IMR-90 (cell line): Measurements from ENCODE around the gene ADD1. TPM values are rescaled to one million over a fixed set of nuclear protein-coding genes. Genes with fewer than 3 reads are reported as not detected.

Source experiments
- CEBPB ChIP-seq: IDR thresholded peaks from 2 replicates; pipeline ENCODE4 v1.6.1; 2012; ENCODE audit warnings: low read depth, low read length, improper control_type of control experiment
- FOS ChIP-seq: fragments of 150-350 bp; IDR thresholded peaks from 2 replicates; pipeline ENCODE4 v1.6.1; 2016; ENCODE audit warnings: low read depth, low read length
- NFE2L2 ChIP-seq: fragments of 150-350 bp; IDR thresholded peaks from 2 replicates; pipeline ENCODE4 v1.6.1; 2016; ENCODE audit warnings: low read depth, mild to moderate bottlenecking, low read length
- POLR2A ChIP-seq: IDR thresholded peaks from 2 replicates; pipeline ENCODE4 v1.6.1; 2012; ENCODE audit warnings: mild to moderate bottlenecking, low read depth, low read length
- RAD21 ChIP-seq: IDR thresholded peaks from 2 replicates; pipeline ENCODE4 v1.6.1; 2012; ENCODE audit warnings: low read length, improper control_type of control experiment
- RFX5 ChIP-seq: IDR thresholded peaks from 2 replicates; pipeline ENCODE4 v1.8.0; 2012; ENCODE audit warnings: low read depth, mild to moderate bottlenecking, low read length, moderate library complexity
- SMC3 ChIP-seq: fragments of 150-350 bp; IDR thresholded peaks from 2 replicates; pipeline ENCODE4 v1.6.1; 2016; ENCODE audit warnings: low read depth, mild to moderate bottlenecking, antibody characterized with exemption, low read length, moderate library complexity
- polyA plus RNA-seq, 3 experiments: library from polyadenylated mRNA; depleted of rRNA; stranded (reverse); fragments of >200 nt; gene quantifications; 2 replicates each; pipeline ENCODE4 v1.2.3, GENCODE V29; 2012; ENCODE audit warnings: low replicate concordance in 1 of 3
- total RNA-seq: library from RNA; depleted of rRNA; stranded (reverse); fragments of >200 nt; gene quantifications from 2 replicates; pipeline ENCODE4 v1.2.3, GENCODE V29; 2012
- TF ChIP-seq, protein P1 (sequence below): fragments of 150-350 bp; IDR thresholded peaks from 2 replicates; pipeline ENCODE4 v1.6.1; 2016; ENCODE audit warnings: low read depth, mild to moderate bottlenecking, low read length, moderate library complexity, borderline replicate concordance

The ADD1 gene
- total and polyA plus RNA-seq, 2 of the 4 experiments (the other 2 are of a cell fraction), result 122 to 215 TPM

DNA sequence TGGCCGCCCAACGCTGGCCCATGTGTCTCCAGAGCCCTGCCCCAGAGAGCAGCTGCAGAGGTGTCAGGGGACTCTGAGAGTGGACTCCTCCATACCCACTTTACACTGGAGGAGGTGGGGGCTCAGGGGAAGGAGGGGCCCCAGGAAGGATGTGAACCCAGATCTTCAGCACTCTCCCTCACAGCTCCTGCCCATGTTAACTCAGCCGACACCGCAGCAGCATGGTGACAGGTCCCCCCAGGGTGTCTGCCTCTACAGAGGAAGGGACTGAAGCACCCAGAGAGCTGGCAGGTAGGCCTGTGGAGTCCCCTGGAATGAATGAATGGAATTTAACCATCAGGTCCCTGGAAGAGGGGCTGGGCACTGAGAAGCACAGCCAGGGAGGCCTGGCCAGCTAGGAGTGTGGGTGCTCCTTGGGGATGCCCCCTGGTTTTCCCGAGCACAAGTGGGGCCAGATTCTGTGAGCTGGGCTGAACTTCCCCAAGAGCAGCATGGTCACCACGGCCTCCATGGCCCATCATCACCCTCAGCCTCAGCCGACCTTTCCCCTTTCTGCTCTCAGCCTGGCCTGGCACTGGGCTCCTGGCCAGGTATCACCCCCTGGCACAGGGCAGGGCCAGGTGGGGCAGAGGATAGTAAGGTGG lies 28.9 kb upstream of the ADD1 start (continued):
- TF ChIP-seq, protein P1, sequence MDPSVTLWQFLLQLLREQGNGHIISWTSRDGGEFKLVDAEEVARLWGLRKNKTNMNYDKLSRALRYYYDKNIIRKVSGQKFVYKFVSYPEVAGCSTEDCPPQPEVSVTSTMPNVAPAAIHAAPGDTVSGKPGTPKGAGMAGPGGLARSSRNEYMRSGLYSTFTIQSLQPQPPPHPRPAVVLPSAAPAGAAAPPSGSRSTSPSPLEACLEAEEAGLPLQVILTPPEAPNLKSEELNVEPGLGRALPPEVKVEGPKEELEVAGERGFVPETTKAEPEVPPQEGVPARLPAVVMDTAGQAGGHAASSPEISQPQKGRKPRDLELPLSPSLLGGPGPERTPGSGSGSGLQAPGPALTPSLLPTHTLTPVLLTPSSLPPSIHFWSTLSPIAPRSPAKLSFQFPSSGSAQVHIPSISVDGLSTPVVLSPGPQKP, result no peak
- TF ChIP-seq POLR2A (no peak), CEBPB (no peak), SMC3 (no peak), RFX5 (no peak), RAD21 (no peak), FOS (no peak), NFE2L2 (no peak)
